IPS DF 4.7 (cell line): ENCODE measurements around the gene WWOX.

ENCODE experiments used
- DNase-seq: peaks from one replicate; pipeline ENCODE4 v3.0.0-alpha.2; 2013; ENCODE audit warnings: low spot score; ENCODE audit errors: extremely low read depth

WWOX gene

GRCh38 chr16:79007614-79008013 is 908.2 kb downstream of the WWOX start:
- DNase-seq = no peak

- DNase-seq = no peak
Measured at GRCh38 chr16:79008036-79008868, 908.8 kb downstream of the WWOX start.

GRCh38 chr16:79008869-79009179 is 909.4 kb downstream of the WWOX start:
- DNase-seq = no peak

GRCh38 chr16:79009896-79010295 is 910.4 kb downstream of the WWOX start:
- no peak for DNase-seq

- no peak for DNase-seq
Measured at GRCh38 chr16:79011282-79011681, 911.8 kb downstream of the WWOX start.

- no peak for DNase-seq
Measured at GRCh38 chr16:79012671-79013434, 913.4 kb downstream of the WWOX start.

GRCh38 chr16:79013930-79014660 is 914.6 kb downstream of the WWOX start:
- DNase-seq = no peak

GRCh38 chr16:79018650-79019429 is 919.4 kb downstream of the WWOX start:
- no peak for DNase-seq

- DNase-seq = no peak
Measured at GRCh38 chr16:79019431-79019830, 920.0 kb downstream of the WWOX start.

- no peak for DNase-seq
Measured at GRCh38 chr16:79021991-79022630, 922.7 kb downstream of the WWOX start.

GRCh38 chr16:79026117-79026516 is 926.7 kb downstream of the WWOX start:
- no peak for DNase-seq

- DNase-seq = no peak
Measured at GRCh38 chr16:79036541-79036940, 937.1 kb downstream of the WWOX start.

GRCh38 chr16:79037521-79038373 is 938.3 kb downstream of the WWOX start:
- DNase-seq = no peak

- no peak for DNase-seq
Measured at GRCh38 chr16:79041206-79041605, 941.8 kb downstream of the WWOX start.

GRCh38 chr16:79042141-79042540 is 942.7 kb downstream of the WWOX start:
- DNase-seq = no peak

GRCh38 chr16:79042886-79043285 is 943.4 kb downstream of the WWOX start:
- DNase-seq = no peak

GRCh38 chr16:79045191-79045590 is 945.7 kb downstream of the WWOX start:
- DNase-seq = no peak

GRCh38 chr16:79047337-79047736 is 947.9 kb downstream of the WWOX start:
- no peak for DNase-seq

GRCh38 chr16:79049040-79049439 is 949.6 kb downstream of the WWOX start:
- no peak for DNase-seq

- no peak for DNase-seq
Measured at GRCh38 chr16:79050063-79050462, 950.6 kb downstream of the WWOX start.
